Measurements from ENCODE around the gene SGK1.

SGK1 gene

DNA sequence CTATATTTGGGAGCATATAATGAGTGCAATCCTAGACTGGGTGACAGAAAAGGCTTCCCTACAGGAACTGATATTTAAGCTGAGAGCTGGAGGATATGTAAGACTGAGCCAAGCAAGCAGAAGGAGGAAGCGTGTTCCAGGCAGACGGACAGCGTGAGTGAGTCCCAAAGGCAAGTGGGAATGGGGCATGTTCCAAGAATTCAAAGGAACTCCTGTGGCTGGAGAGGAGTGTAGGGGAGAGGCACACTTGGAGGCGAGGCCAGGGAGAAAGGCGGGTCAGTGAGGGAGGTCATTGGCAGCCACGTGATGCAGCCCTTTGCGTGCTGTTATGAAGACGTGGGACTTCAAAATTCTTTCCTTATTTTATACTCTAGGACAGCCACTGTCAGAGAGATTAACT lies 27.9 kb upstream of the SGK1 start:
- no peak for DNase-seq (ENCODE audit: low read depth)
- TF ChIP-seq POLR2A (IDR thresholded peaks at IDR 0.05; ENCODE audit: extremely low read depth, insufficient read length) = no peak
- TF ChIP-seq MYC (IDR thresholded peaks at IDR 0.05; ENCODE audit: low read depth, low read length) = no peak
- TF ChIP-seq, protein P1, sequence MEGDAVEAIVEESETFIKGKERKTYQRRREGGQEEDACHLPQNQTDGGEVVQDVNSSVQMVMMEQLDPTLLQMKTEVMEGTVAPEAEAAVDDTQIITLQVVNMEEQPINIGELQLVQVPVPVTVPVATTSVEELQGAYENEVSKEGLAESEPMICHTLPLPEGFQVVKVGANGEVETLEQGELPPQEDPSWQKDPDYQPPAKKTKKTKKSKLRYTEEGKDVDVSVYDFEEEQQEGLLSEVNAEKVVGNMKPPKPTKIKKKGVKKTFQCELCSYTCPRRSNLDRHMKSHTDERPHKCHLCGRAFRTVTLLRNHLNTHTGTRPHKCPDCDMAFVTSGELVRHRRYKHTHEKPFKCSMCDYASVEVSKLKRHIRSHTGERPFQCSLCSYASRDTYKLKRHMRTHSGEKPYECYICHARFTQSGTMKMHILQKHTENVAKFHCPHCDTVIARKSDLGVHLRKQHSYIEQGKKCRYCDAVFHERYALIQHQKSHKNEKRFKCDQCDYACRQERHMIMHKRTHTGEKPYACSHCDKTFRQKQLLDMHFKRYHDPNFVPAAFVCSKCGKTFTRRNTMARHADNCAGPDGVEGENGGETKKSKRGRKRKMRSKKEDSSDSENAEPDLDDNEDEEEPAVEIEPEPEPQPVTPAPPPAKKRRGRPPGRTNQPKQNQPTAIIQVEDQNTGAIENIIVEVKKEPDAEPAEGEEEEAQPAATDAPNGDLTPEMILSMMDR (IDR thresholded peaks at IDR 0.05; ENCODE audit: low read depth, low read length) = no peak
- TF ChIP-seq, protein P2, sequence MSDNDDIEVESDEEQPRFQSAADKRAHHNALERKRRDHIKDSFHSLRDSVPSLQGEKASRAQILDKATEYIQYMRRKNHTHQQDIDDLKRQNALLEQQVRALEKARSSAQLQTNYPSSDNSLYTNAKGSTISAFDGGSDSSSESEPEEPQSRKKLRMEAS (IDR thresholded peaks at IDR 0.05; ENCODE audit: low read depth, low read length) = no peak
- no peak overlapping the region for H3K4me3 ChIP-seq (ENCODE audit: low read depth, low read length)

DNA sequence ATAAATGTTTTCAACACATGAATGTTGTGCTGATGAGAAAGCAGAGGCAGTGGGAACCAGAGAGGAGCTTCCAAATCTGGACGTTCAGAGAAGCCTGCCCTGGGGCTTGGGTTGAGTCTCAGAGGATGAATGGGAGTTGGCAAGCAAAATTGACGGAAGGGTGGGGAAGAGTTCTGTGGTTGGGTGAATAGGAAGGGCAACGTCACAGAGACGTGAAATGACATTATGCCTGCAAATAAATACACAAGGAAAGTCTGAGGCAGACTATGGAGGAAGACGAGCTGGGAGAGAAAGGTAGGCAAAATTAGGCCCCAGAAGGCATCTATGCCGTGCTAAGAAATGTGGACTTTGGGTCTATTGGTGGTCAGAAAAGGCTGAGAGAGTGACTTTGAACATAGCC lies 25.2 kb upstream of the SGK1 start:
- TF ChIP-seq MYC (IDR thresholded peaks at IDR 0.05; ENCODE audit: low read depth, low read length) (no peak), POLR2A (IDR thresholded peaks at IDR 0.05; ENCODE audit: extremely low read depth, insufficient read length) (no peak)
- TF ChIP-seq, protein P1 (IDR thresholded peaks at IDR 0.05; ENCODE audit: low read depth, low read length) = no peak
- TF ChIP-seq, protein P2 (IDR thresholded peaks at IDR 0.05; ENCODE audit: low read depth, low read length) = no peak
- no peak for DNase-seq (ENCODE audit: low read depth)
- H3K4me3 ChIP-seq (ENCODE audit: low read depth, low read length) = no peak overlapping the region

DNA sequence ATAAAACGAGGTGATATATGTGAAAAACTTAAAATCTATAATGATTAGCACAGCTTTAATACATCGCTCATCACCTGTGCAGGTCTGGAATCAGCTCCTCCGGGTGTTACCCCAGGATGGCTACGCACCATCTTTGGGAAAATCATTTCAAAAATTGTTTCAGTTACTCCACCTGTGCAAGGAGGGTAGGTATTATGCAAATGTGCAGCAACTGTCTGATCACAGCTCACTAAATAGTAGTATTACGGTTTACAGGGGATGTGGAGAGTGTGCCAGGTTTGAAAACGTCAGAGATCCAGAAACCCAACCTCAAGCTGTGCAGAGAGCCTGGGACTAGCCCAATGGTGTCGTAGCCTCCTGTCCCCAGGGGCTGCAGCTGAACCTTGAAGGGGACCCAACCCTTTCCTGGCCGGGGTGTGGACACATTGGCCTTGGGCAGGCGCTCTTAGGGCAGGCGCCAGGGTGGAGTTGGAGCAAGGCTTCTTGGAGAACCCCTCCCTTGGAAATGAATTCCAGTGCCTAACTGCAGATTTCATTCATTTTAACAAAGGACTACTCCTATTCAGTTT lies 24.2 kb upstream of the SGK1 start:
- no peak overlapping the region for H3K4me3 ChIP-seq (ENCODE audit: low read depth, low read length)
- TF ChIP-seq, protein P2 (IDR thresholded peaks at IDR 0.05; ENCODE audit: low read depth, low read length) = no peak
- TF ChIP-seq MYC (IDR thresholded peaks at IDR 0.05; ENCODE audit: low read depth, low read length) (no peak), POLR2A (IDR thresholded peaks at IDR 0.05; ENCODE audit: extremely low read depth, insufficient read length) (no peak)
- TF ChIP-seq, protein P1 (IDR thresholded peaks at IDR 0.05; ENCODE audit: low read depth, low read length) = no peak
- DNase-seq (ENCODE audit: low read depth) = peak; percentile 35

DNA sequence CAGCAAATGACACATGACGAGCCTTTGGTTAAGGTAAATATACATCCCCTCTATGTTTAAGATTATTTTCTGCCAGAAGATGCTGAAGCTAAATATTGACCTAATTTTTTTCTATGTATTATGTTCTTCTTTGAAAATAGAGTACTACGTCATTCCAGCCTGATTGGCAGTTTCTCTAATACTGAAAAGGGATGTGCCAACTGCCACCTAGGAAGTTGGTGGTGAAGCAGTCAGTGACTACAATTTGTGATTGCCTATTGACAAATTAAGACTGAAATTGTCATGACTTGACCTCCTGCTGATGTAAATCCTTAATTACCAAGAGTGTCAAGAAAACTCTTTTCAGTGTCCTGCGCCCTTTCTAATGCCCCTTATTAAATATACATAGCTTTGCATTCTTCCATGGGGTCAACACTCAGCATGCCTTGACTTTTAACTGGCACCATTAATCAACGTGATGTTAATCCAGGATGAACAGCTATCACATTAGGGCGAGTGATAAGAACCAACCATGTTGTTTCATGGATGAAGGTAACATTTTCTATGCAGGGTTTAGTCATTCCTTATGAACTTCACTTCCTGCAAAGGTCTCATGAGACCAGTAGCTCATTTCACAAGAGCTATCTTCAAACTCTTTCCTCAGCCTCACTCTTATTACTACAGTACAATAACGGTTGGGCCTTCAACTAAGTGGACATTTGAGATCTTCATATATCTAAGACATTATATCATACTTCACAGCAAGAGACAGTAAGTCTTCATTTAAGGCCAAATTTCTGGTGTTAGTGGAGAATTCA lies 22.5 kb upstream of the SGK1 start:
- TF ChIP-seq POLR2A (IDR thresholded peaks at IDR 0.05; ENCODE audit: extremely low read depth, insufficient read length) (no peak), MYC (IDR thresholded peaks at IDR 0.05; ENCODE audit: low read depth, low read length) (no peak)
- TF ChIP-seq, protein P1 (IDR thresholded peaks at IDR 0.05; ENCODE audit: low read depth, low read length) = no peak
- TF ChIP-seq, protein P2 (IDR thresholded peaks at IDR 0.05; ENCODE audit: low read depth, low read length) = no peak
- no peak overlapping the region for H3K4me3 ChIP-seq (ENCODE audit: low read depth, low read length)
- DNase-seq (ENCODE audit: low read depth) = peak; percentile 88

DNA sequence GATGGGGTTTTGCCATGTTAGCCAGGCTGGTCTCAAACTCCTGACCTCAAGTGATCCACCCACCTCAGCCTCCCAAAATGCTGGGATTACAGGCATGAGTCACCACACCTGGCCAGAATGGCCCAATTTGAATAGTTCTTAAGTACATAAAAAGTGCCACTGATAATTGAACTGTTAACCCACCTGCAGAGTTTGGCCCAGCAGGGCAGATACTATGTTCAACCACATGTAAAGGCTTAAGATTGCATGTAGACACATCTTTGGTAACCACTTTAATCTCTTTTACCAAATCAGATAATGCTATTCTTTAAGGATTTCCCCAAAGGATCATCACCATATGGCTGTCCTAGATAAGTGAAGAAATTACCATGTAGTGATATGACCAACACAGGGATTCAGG lies 21.3 kb upstream of the SGK1 start:
- H3K4me3 ChIP-seq (ENCODE audit: low read depth, low read length) = no peak overlapping the region
- TF ChIP-seq, protein P1 (IDR thresholded peaks at IDR 0.05; ENCODE audit: low read depth, low read length) = no peak
- DNase-seq (ENCODE audit: low read depth) = no peak
